ENCODE measurements around the gene PWWP2B. TPM values are rescaled to one million over a fixed set of nuclear protein-coding genes. Genes with fewer than 3 reads are reported as not detected.

Gene PWWP2B
- total RNA-seq, 1 donor from 2014 or later, result 25.2 TPM

DNA sequence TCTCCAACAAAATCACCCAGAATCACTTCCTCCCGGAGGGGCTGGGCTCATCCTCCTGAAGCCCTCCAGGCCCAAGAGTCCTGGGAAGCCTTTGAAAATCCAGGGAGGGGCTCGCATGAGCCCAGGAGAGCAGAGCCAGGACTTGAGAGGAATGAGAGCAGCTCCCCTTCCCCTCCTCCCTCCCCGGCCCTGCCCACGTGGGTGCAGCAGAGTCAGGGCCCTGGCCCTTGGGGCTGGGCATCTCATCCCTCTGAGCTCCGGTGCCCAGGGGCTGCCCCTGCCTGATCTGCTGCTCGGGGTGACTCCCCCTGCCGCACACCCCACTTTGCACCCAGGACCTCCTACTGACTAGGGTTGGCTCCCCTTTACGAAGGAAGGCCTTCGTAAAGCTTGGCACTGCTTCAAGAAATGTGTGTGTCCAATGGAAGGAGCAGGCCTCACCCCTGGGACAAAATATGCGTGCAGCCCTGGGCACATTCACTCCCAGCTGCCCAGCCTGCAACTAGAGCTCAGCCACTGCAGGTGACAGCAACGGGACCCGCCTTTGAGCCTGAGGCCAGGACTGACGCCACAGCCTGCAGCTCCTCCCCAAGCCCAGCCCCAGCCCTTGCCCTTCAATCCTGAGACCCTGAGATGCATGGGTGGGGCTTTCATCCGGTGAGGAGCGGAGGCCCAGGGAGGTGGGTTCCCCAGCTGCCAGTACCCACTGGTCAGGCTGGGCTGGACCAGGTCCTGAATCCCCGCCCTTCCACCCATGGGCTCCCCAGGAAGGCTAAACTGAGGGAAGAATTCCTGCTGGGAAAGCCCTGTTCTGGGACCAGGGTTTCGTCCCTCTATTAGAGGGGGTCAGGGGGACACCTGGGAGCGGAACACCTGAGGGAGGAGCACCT lies 21.8 kb downstream of the PWWP2B start:
- peak; percentile 88 for DNase-seq
- intact Hi-C loops (cut with DNase I), result no loop called here
- peaks cover 69% of the 10 kb centered on the region for H3K4me1 ChIP-seq
- no peak overlapping the region for H3K4me3 ChIP-seq
- no peaks in the 10 kb centered on the region for H3K27me3 ChIP-seq (ENCODE audit: low read depth)
- no peak for TF ChIP-seq CTCF (IDR thresholded peaks at IDR 0.05)
- peak; percentile 75 to 78 for ATAC-seq
- H3K27ac ChIP-seq, result peak overlapping the region; percentile 95
- peaks cover 10% of the 10 kb centered on the region for H3K36me3 ChIP-seq
- no peaks in the 10 kb centered on the region for H3K9me3 ChIP-seq

DNA sequence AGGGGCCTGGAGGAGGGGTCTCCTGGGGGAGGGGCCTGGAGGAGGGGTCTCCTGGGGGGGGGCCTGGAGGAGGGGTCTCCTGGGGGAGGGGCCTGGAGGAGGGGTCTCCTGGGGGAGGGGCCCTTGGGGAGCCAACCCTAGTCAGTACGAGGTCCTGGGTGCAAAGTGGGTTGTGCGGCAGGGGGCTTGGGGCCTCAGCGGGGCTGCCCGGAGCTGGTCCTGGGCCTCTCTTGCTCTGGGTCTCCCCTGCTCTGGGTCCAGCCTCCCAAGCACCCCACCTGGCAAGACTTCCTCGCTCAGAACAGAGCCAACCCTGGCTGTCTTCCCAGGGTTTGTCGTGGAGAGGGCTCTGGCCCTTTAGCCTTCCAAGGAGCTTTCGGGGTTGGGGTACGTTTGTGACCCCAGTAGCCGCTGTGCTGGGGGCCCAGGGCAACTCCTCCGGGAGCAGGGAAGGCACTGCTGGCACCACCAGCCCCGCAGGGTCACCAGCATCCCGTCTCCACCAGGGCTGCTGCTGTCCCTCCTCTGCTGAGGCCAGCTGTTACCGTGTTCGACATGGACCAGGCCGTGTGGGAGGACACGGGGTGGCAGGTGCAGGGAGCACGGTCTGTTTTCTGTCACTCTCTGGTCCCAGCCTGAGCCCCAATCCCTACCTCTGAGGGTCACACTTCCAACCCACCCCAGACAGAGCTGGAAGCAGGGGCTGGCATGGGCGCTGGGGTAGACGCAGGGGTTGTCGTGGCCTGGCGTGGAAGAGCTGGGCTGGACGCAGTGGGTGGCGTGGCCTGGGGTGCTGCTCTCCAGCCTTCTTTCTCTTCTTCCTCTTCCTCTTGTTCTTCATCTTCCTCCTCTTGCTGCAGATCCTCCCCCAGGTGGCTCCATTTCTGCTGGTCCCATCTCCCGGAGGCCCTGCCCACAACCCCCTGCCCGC lies 22.8 kb downstream of the PWWP2B start:
- H3K4me1 ChIP-seq, result peaks cover 66% of the 10 kb centered on the region
- ATAC-seq, result peak in 1 of 2 donors; percentile 11
- DNase-seq, result no peak
- H3K27ac ChIP-seq, result peak overlapping the region; percentile 95
- H3K4me3 ChIP-seq, result no peak overlapping the region
- H3K27me3 ChIP-seq (ENCODE audit: low read depth), result no peaks in the 10 kb centered on the region
- TF ChIP-seq CTCF (IDR thresholded peaks at IDR 0.05), result no peak
- intact Hi-C loops (cut with DNase I), result no loop called here
- peaks cover 10% of the 10 kb centered on the region for H3K36me3 ChIP-seq
- no peaks in the 10 kb centered on the region for H3K9me3 ChIP-seq

GRCh38 chr10:132420469-132420980 lies 23.5 kb downstream of the PWWP2B start:
- no peaks in the 10 kb centered on the region for H3K9me3 ChIP-seq
- peaks cover 66% of the 10 kb centered on the region for H3K4me1 ChIP-seq
- DNase-seq (peak; percentile 76), ATAC-seq (peak; percentile 7 to 10)
- peaks cover 10% of the 10 kb centered on the region for H3K36me3 ChIP-seq
- H3K27me3 ChIP-seq (ENCODE audit: low read depth), result no peaks in the 10 kb centered on the region
- no peak overlapping the region for H3K4me3 ChIP-seq
- intact Hi-C loops (cut with DNase I), result no loop called here
- TF ChIP-seq CTCF (IDR thresholded peaks at IDR 0.05), result no peak
- peak overlapping the region; percentile 95 for H3K27ac ChIP-seq

- no peak for TF ChIP-seq CTCF (IDR thresholded peaks at IDR 0.05)
- H3K27ac ChIP-seq, result peak overlapping the region; percentile 95
- H3K27me3 ChIP-seq (ENCODE audit: low read depth), result no peaks in the 10 kb centered on the region
- ATAC-seq, result peak; percentile 85 to 86
- peak; percentile 91 for DNase-seq
- peaks cover 10% of the 10 kb centered on the region for H3K36me3 ChIP-seq
- H3K4me1 ChIP-seq, result peaks cover 62% of the 10 kb centered on the region
- intact Hi-C loops (cut with DNase I), result no loop called here
- peak overlapping the region; percentile 29 for H3K4me3 ChIP-seq
- H3K9me3 ChIP-seq, result no peaks in the 10 kb centered on the region
These were observed 24.2 kb downstream of the PWWP2B start for GRCh38 chr10:132420981-132421846.
